HG02763 (cell line): ENCODE data around the gene CTRB2.

Experiments
- ATAC-seq: cut with Tn5 transposase; IDR thresholded peaks from one replicate; pipeline ENCODE4 v1.9.1; 2021; ENCODE audit warnings: mild to moderate bottlenecking, moderate library complexity; ENCODE audit not compliant: unreplicated experiment

Gene CTRB2

DNA sequence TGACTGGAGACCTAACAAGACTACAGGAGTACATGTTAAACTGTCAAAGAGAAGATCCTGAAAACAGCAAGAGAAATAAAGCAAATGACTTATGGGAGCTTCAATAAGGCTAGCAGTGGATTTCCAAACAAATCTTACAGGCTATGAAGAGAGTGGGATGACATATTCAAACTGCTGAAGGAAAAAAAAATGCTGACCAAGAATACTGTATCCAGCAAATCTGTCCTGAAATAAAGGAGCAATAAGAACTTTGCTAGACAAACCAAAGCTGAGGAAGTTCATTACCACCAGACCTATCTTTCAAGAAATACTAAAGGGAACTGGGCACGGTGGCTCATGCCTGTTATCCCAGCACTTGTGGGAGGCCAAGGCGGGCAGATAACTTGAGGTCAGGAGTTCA, 30.0 kb downstream of the CTRB2 start:
- no peak for ATAC-seq

DNA sequence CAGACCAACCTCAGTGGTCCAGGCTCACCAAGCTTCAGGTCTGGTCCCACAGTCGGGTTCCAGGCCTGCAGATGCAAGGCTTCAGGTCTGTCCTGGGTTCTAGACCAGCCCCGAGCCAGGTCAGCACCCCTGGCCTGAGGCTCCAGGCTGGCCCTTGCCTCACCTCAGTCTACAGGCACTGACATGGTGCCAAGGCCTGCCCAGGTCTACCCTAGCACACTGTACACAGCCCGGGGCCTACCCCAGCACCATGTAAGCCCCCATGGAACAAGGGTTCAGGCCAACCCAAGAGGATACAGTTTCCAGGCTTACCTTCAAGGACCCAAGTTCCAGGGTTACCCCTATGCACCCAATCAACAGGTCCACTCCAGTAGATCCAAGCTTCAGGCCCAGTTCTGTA, 31.9 kb downstream of the CTRB2 start:
- ATAC-seq: no peak

DNA sequence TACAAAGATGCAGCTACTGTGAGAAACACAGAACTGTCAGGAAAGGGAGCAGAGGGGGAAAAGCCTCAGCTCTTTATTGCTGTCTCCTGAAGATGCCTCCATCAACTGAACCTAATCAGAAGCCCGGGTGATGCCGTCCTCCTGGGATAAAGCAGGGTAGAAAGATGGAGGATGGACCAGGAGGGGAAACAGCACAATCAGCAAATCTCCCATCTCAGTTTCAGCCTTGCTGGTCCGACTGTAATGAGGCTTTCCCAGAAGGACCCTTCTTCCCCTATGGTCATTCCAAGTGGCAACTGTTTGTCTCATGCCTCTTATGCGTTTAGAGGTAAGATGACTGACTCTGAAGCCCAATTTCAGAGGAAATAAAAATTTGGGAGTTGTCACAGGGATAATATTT, 34.4 kb downstream of the CTRB2 start:
- no peak for ATAC-seq

DNA sequence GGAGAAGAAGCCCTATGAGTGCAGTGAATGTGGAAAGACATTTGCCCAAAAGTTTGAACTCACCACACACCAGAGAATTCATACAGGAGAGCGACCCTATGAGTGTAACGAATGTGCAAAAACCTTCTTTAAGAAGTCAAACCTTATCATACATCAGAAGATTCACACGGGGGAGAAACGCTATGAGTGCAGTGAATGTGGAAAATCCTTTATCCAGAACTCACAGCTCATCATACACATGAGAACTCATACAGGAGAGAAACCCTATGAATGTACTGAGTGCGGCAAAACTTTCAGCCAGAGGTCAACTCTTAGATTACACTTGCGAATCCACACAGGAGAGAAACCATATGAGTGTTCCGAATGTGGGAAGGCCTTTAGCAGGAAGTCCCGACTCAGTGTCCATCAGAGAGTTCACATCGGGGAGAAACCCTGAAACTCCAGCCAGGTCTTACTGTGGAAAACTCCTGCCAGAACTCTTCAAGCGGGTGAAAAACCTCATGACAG, 37.0 kb downstream of the CTRB2 start:
- no peak for ATAC-seq

DNA sequence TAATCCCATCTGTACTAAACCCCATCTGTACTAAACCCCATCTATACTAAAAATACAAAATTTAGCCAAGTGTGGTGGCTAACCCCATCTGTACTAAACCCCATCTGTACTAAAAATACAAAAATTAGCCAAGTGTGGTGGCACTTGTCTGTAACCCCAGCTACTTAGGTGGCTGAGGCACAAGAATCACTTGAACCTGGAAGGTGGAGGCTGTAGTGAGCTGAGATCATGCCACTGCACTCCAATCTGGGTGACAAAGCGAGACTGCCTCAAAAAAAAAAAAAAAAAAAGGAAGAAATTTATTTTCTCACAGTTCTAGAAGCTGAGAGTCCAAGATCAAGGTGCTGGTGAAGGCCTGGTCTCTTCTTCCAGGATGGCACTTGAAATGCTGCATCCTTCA, 46.6 kb downstream of the CTRB2 start:
- no peak for ATAC-seq
